ENCODE measurements around the gene F7.
"Not testable (repeated sequence)": the region's sequence is repeated elsewhere in the genome, so short reads cannot be mapped to it uniquely, and the experiment has no call there.

F7 gene

GRCh38 chr13:113102302-113102701, 3.3 kb upstream of the F7 start:
- not testable (repeated sequence) for DNase-seq (ENCODE audit: low read depth in 3 of 3)

- no peak for DNase-seq (ENCODE audit: low read depth in 3 of 3)
Observed at GRCh38 chr13:113102727-113103126, 2.9 kb upstream of the F7 start.

GRCh38 chr13:113103646-113104045, 1.9 kb upstream of the F7 start:
- no peak for DNase-seq (ENCODE audit: low read depth in 3 of 3)

GRCh38 chr13:113105921-113106452, 396 bp downstream of the F7 start:
- DNase-seq (ENCODE audit: low read depth in 3 of 3): no peak

- DNase-seq (ENCODE audit: low read depth in 3 of 3): no peak
Observed at GRCh38 chr13:113106711-113107351, 1.2 kb downstream of the F7 start.

- DNase-seq (ENCODE audit: low read depth in 3 of 3): not testable (repeated sequence)
Observed at GRCh38 chr13:113108521-113108920, 2.9 kb downstream of the F7 start.

GRCh38 chr13:113109151-113110047, 3.8 kb downstream of the F7 start:
- no peak for DNase-seq (ENCODE audit: low read depth in 3 of 3)

GRCh38 chr13:113110048-113110851, 4.7 kb downstream of the F7 start:
- peak in 1 of 3 experiments; percentile 29 for DNase-seq (ENCODE audit: low read depth in 3 of 3)

- no peak for DNase-seq (ENCODE audit: low read depth in 3 of 3)
Observed at GRCh38 chr13:113110852-113111315, 5.3 kb downstream of the F7 start.

- not testable (repeated sequence) for DNase-seq (ENCODE audit: low read depth in 3 of 3)
Observed at GRCh38 chr13:113111821-113112220, 6.2 kb downstream of the F7 start.

GRCh38 chr13:113112475-113112874, 6.9 kb downstream of the F7 start:
- not testable (repeated sequence) for DNase-seq (ENCODE audit: low read depth in 3 of 3)

- DNase-seq (ENCODE audit: low read depth in 3 of 3): no peak
Observed at GRCh38 chr13:113112893-113113845, 7.6 kb downstream of the F7 start.

GRCh38 chr13:113113846-113114271, 8.3 kb downstream of the F7 start:
- DNase-seq (ENCODE audit: low read depth in 3 of 3): no peak

GRCh38 chr13:113114511-113115362, 9.1 kb downstream of the F7 start:
- DNase-seq (ENCODE audit: low read depth in 3 of 3): no peak

- DNase-seq (ENCODE audit: low read depth in 3 of 3): no peak
Observed at GRCh38 chr13:113115363-113116205, 10.0 kb downstream of the F7 start.

- DNase-seq (ENCODE audit: low read depth in 3 of 3): no peak
Observed at GRCh38 chr13:113116206-113116800, 10.7 kb downstream of the F7 start.

- DNase-seq (ENCODE audit: low read depth in 3 of 3): no peak
Observed at GRCh38 chr13:113116871-113117271, 11.3 kb downstream of the F7 start.

GRCh38 chr13:113117335-113117872, 11.8 kb downstream of the F7 start:
- DNase-seq (ENCODE audit: low read depth in 3 of 3): no peak

Data from stimulated activated CD4-positive, alpha-beta T cell treated with anti-CD3 and anti-CD28 coated beads, TNF-alpha, amount 100 ng/mL, for 24 hours (primary cell).